Measurements from ENCODE around the gene ANKHD1.

ANKHD1 gene

GRCh38 chr5:140403613-140404012 is 2.0 kb downstream of the ANKHD1 start:
- no peak for DNase-seq (ENCODE audit: low read depth)
- H3K4me3 ChIP-seq (ENCODE audit: control insufficient read depth, low read depth, low read length) = no peak overlapping the region
- TF ChIP-seq CTCF (IDR thresholded peaks at IDR 0.05; ENCODE audit: control insufficient read depth, insufficient read depth, low read depth, low read length, missing control alignments) = no peak

GRCh38 chr5:140408750-140409241 is 7.2 kb downstream of the ANKHD1 start:
- DNase-seq (ENCODE audit: low read depth) = no peak
- no peak overlapping the region for H3K4me3 ChIP-seq (ENCODE audit: control insufficient read depth, low read depth, low read length)
- TF ChIP-seq CTCF (IDR thresholded peaks at IDR 0.05; ENCODE audit: control insufficient read depth, insufficient read depth, low read depth, low read length, missing control alignments) = no peak

GRCh38 chr5:140413230-140413629 is 11.6 kb downstream of the ANKHD1 start:
- TF ChIP-seq CTCF (IDR thresholded peaks at IDR 0.05; ENCODE audit: control insufficient read depth, insufficient read depth, low read depth, low read length, missing control alignments) = no peak
- no peak for DNase-seq (ENCODE audit: low read depth)
- no peak overlapping the region for H3K4me3 ChIP-seq (ENCODE audit: control insufficient read depth, low read depth, low read length)

GRCh38 chr5:140417235-140417634 is 15.6 kb downstream of the ANKHD1 start:
- TF ChIP-seq CTCF (IDR thresholded peaks at IDR 0.05; ENCODE audit: control insufficient read depth, insufficient read depth, low read depth, low read length, missing control alignments) = no peak
- DNase-seq (ENCODE audit: low read depth) = no peak
- H3K4me3 ChIP-seq (ENCODE audit: control insufficient read depth, low read depth, low read length) = no peak overlapping the region

- no peak for TF ChIP-seq CTCF (IDR thresholded peaks at IDR 0.05; ENCODE audit: control insufficient read depth, insufficient read depth, low read depth, low read length, missing control alignments)
- no peak overlapping the region for H3K4me3 ChIP-seq (ENCODE audit: control insufficient read depth, low read depth, low read length)
- DNase-seq (ENCODE audit: low read depth) = no peak
Measured at GRCh38 chr5:140418862-140419520, 17.4 kb downstream of the ANKHD1 start.

- no peak for DNase-seq (ENCODE audit: low read depth)
- no peak for TF ChIP-seq CTCF (IDR thresholded peaks at IDR 0.05; ENCODE audit: control insufficient read depth, insufficient read depth, low read depth, low read length, missing control alignments)
- no peak overlapping the region for H3K4me3 ChIP-seq (ENCODE audit: control insufficient read depth, low read depth, low read length)
Measured at GRCh38 chr5:140420226-140420570, 18.6 kb downstream of the ANKHD1 start.

Measured in AG09309 (cell line).